GM15510 (cell line): ENCODE results near the gene CNNM4.

Experiments used
- POLR2A ChIP-seq: IDR thresholded peaks from 3 replicates; pipeline ENCODE4 v1.6.1; 2011; ENCODE audit warnings: borderline replicate concordance; ENCODE audit not compliant: insufficient read length; ENCODE audit errors: extremely low read depth

The CNNM4 gene

GRCh38 chr2:96825057-96825456, 64.4 kb downstream of the CNNM4 start:
- TF ChIP-seq POLR2A = no peak

DNA sequence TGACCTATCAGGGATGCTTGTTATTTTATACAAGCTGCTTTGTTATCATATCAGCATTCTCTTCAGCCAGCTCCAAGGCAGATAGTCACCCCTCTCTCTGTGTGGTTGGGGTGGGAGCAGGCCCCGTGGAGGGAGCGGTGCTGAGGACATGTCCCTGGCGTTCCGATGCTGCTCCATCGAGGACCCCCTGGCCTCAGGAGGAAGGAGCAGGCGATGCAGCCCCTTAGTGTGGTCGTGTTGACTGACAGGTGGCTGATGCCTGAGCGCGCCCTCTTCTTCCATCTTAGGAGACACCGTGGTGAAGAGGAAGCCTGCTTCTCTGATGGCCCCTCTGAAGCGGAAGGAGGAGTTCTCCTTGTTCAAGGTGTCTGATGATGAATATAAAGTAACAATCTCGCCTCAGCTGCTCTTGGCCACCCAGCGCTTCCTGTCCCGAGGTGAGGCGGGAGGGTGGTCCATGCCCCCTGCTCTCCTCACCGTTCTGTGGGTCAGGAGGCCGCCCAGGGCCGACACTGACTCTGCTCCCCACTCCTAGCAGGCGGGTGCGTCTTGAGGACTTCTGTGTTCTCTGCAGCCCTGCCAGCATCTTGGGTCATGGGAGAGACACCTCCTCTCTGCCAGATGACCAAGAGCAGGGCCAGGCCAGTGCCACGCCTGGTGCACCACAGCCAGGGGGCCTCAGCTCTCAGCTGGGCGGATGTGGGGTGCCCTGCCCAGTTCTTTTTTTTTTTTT, 66.0 kb downstream of the CNNM4 start:
- TF ChIP-seq POLR2A = no peak

DNA sequence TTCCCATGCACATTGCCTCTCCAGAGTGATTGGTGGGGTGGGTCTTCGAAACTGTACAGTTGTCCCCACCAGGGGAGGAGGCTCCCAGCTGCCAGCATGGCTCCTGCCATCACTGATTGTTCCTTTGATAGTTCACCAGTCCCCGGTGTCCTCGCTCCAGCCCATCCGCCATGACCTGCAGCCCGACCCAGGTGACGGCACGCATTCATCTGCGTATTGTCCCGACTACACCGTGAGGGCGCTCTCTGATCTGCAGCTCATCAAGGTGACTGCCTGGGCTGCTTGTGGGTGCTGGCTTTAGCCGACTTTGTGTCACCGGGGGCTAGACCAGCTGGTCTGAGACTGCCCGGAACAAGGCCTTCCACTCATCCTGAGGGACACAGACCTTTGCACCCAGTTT, 67.7 kb downstream of the CNNM4 start:
- no peak for TF ChIP-seq POLR2A

- no peak for TF ChIP-seq POLR2A
These were observed 68.2 kb downstream of the CNNM4 start for GRCh38 chr2:96828874-96829273.

DNA sequence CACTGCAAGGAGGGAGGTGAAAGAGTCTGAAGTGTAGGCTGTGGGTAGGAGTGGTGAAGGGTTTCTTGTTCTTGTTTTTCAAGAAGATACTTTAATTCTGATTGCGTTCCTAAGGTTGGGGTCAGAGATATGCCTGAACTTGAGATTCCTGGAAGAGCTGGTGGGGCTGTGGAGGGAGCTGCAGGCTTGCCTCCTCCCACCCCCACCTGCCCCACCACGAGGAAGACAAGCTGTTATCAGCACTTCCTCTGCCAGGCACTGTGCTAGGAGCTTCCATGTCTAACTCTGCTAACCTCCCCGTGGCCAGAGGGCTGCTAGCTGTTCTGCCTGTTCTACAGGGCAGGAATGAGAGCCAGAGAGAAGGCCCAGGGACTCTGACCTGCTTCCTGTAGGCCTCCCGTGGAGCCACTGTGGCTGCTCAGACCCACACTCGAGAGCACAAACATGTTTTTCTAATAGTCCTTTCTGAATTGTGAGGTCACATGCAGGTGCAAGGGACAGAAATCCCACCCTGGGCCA, 69.4 kb downstream of the CNNM4 start:
- TF ChIP-seq POLR2A = no peak

DNA sequence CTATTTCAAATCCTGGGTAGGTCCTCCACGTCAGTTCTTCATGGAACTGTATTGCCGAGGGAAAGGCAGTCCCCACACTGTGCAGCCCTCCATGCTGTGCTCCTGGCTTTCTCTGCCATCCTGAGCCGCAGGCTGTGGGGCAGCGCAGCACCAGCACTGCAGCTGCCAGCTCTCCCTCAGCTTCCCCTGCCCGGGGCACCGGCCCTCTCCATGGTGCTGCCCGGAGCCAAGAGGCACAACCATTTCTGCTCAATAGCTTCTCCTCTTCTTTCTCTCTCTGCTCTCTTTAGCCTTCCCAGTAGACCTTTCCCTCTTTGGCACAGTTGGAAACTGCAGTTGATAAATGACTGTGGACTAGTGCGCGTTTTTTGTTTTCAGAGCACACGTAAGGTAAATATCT, 71.0 kb downstream of the CNNM4 start:
- no peak for TF ChIP-seq POLR2A

DNA sequence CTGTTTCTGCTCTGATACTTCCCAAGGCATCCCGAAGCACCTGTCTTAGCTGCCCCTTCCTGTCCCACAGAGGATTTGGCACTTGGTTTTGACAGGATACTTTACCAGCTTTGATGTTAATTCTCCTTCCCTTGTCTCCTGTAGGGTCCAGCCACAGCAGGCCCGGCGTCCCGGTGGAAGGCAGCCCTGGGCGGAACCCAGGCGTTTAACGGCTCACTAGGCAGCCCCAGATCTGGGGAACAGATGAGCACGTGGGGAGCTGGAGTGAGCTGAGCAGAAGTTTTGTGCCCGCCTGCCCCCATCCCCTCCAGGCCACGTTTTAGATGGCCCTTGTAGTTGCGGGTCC, 71.7 kb downstream of the CNNM4 start:
- TF ChIP-seq POLR2A = no peak

GRCh38 chr2:96832754-96833507, 72.2 kb downstream of the CNNM4 start:
- TF ChIP-seq POLR2A = no peak

- TF ChIP-seq POLR2A = no peak
These were observed 75.1 kb downstream of the CNNM4 start for GRCh38 chr2:96835830-96836229.

GRCh38 chr2:96837575-96837974, 76.9 kb downstream of the CNNM4 start:
- TF ChIP-seq POLR2A = no peak

GRCh38 chr2:96838345-96839292, 77.9 kb downstream of the CNNM4 start:
- no peak for TF ChIP-seq POLR2A

DNA sequence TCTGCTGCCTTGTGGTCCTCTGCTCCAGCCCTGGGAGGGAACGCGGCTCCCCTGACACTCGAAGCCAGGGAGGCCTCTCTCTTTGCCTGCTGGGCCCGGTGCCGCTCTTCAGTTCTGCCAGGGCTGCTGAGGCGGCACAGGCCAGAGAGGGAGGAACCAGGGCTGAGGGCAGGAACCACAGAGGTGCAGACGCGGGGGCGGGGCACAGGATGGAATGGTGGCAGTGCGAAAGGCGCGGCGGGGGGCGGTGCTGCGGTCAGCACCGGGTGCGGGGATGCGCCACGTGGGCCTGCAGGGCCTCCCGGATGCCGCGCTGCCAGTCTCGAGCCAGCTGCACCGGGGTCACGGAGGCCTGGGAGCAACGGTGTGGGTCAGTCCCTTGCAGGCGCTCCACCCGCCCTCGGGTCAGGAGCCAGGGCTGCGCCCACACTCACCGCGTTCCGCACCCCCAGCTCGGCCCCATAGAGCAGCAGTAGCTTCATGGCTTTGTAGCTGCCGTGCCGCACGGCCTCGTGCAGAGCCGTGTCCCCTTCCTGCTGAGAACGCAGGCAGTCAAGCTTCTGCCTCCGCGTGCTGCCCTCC, 78.7 kb downstream of the CNNM4 start:
- TF ChIP-seq POLR2A = no peak

- no peak for TF ChIP-seq POLR2A
These were observed 79.5 kb downstream of the CNNM4 start for GRCh38 chr2:96839875-96840850.
